Measurements from ENCODE around the gene ARHGAP28.

GRCh38 chr18:6934859-6935258, 205.3 kb downstream of the ARHGAP28 start:
- TF ChIP-seq CTCF (IDR thresholded peaks at IDR 0.05): no peak
- no peak for TF ChIP-seq JUND (IDR thresholded peaks at IDR 0.05)
- no peak for TF ChIP-seq EP300 (IDR thresholded peaks at IDR 0.05; ENCODE audit: borderline replicate concordance in 1 of 2, low read depth in 1 of 2, low read length in 1 of 2)
- TF ChIP-seq MAX (IDR thresholded peaks at IDR 0.05; ENCODE audit: low read depth): no peak
- no peak for TF ChIP-seq GATA2 (CRISPR knock-in tag; IDR thresholded peaks at IDR 0.05)
- TF ChIP-seq POLR2AphosphoS5 (IDR thresholded peaks at IDR 0.05; ENCODE audit: low read depth, low read length): no peak
- TF ChIP-seq REST (IDR thresholded peaks at IDR 0.05; ENCODE audit: low read depth, low read length): no peak
